Heart right ventricle (tissue), 16 donors: ENCODE data around the gene MAPKAP1. TPM values are rescaled to one million over a fixed set of nuclear protein-coding genes. Genes with fewer than 3 reads are reported as not detected.

Experiments used
- ATAC-seq, 8 donors: fragments of 200-7000 bp; cut with Tn5 transposase; one replicate each; pipeline ENCODE4 v1.9.1; 2020; ENCODE audit warnings: mild to moderate bottlenecking in 8 of 8, moderate library complexity in 8 of 8, moderate number of reproducible peaks in 1 of 8
- DNase-seq, 2 donors: peaks; one replicate each; pipeline ENCODE4 v3.0.0-alpha.2; 2020
- H3K27ac ChIP-seq, 10 donors: fragments of 200-600 bp; sonication (generic) in 2 of 10; one replicate each; pipeline versions ENCODE4 v1.5.0 to v1.8.0; 2020 to 2022; ENCODE audit warnings: mild to moderate bottlenecking in 3 of 10
- H3K27me3 ChIP-seq, 7 donors: fragments of 200-600 bp; one replicate each; pipeline ENCODE4 v1.8.0; 2021 to 2022; ENCODE audit warnings: mild to moderate bottlenecking in 2 of 7
- H3K36me3 ChIP-seq, 9 donors: fragments of 200-600 bp; sonication (generic) in 1 of 9; one replicate each; pipeline versions ENCODE4 v1.5.0 to v1.8.0; 2020 to 2022; ENCODE audit warnings: mild to moderate bottlenecking in 2 of 9
- H3K4me1 ChIP-seq, 9 donors: fragments of 200-600 bp; sonication (generic) in 1 of 9; one replicate each; pipeline versions ENCODE4 v1.5.0 to v1.8.0; 2020 to 2022; ENCODE audit warnings: mild to moderate bottlenecking in 4 of 9
- H3K4me3 ChIP-seq, 10 donors: fragments of 200-600 bp; sonication (generic) in 2 of 10; one replicate each; pipeline versions ENCODE4 v1.5.0 to v1.8.0; 2020 to 2022; ENCODE audit warnings: mild to moderate bottlenecking in 7 of 10, moderate library complexity in 2 of 10
- H3K9me3 ChIP-seq, 11 donors: fragments of 200-600 bp in 10 of 11; sonication (generic) in 2 of 11; one replicate each; pipeline versions ENCODE4 v1.5.0 to v1.8.0; 2013 to 2022; ENCODE audit warnings: mild to moderate bottlenecking in 2 of 11, control low read depth in 1 of 11, moderate library complexity in 1 of 11
- CTCF ChIP-seq, 9 donors: fragments of 200-600 bp; sonication (generic) in 2 of 9; IDR thresholded peaks; one replicate each; pipeline versions ENCODE4 v1.5.0 to v1.8.0; 2021 to 2022; ENCODE audit warnings: antibody characterized with exemption in 9 of 9, mild to moderate bottlenecking in 5 of 9, moderate library complexity in 1 of 9
- WGBS, 2 donors: extraction: QIAGEN DNeasy Blood & Tissue Kit; methylation state at CpG; one replicate each; pipeline ENCODE4 v1.1.7; 2013; ENCODE audit warnings: inconsistent platforms in 1 of 2; 5-methylcytosine and 5-hydroxymethylcytosine counted together
- intact Hi-C, 10 donors: fragments of 100-400 bp; cut with DNase I; formaldehyde crosslinking; loops; one replicate each; pipeline versions ENCODE4 v1.11.1 to v1.14.2; 2022
- polyA plus RNA-seq, 2 donors: library from polyadenylated mRNA; stranded (reverse); fragments of 200-250 nt; gene quantifications; one replicate each; pipeline ENCODE4 v1.2.3, GENCODE V29; 2013
- total RNA-seq, 10 donors: library from RNA; stranded (reverse); fragmentation: NEBNext Ultra II Directional in 3 of 10; extraction: Animal tissue kit (Norgen Biotek cat#: 25700) in 3 of 10; gene quantifications; one replicate each; pipeline versions ENCODE4 v1.2.1 to v1.2.4, GENCODE V29; 2021 to 2023
- donor health status: Arrhythmogenic right ventricular cardiomyopathy.
- donor health status: ischemic (EF 13 %, LVEDD 7.1; RV severe dilation, severe dysfunction).
- donor health status: healthy with polysubstance abuse.
- donor health status: DM: no; HTN: yes; CAD: no.
- donor health status: DM: no; HTN: no; CAD: no.
- donor health status: ischemic (EF 25% LVEDD 6.9; RV normal size, moderate dysfunction).
- donor health status: ischemic (EF 25% LVEDD 5.7; RV mildly dilated, moderate dysfunction).
- donor health status: healthy.
- donor health status: DM: yes; HTN: yes; CAD: no.
- donor health status: Ischemic cardiomyopathy.
- donor health status: ischemic (EF 35%, LVEDD 5.7; RV mildly dilated, moderate dysfunction).
- donor health status: nonischemic (EF 11% LVEDD 7.7; RV severe dilation, severe dysfunction).
- donor health status: DM: yes; HTN: yes; CAD: no.
- donor health status: PGD.
- donor health status: ischemic (EF 29% LVEDD 5.4; RV normal size, mild dysfunction).
- donor health status: nonischemic (EF 23%, LVEDD 6.1; RV moderate dilation, normal function).

Gene MAPKAP1
- total and polyA plus RNA-seq, 12 donors: 102 to 143 (median 116) TPM

- Histone ChIP-seq H3K4me1 (peaks cover 0 to 12% (median 0%) of the 10 kb centered on the region in 9 donors), H3K9me3 (no peaks in the 10 kb centered on the region), H3K27me3 (no peaks in the 10 kb centered on the region), H3K4me3 (no peak overlapping the region), H3K36me3 (peaks cover 0 to 31% (median 0%) of the 10 kb centered on the region in 9 donors), H3K27ac (no peak overlapping the region)
- DNase-seq (no peak), ATAC-seq (no peak)
- WGBS, 2 donors: 89 to 93% methylated on average over 6 of the region's 6 CpGs
- TF ChIP-seq CTCF (IDR thresholded peaks at IDR 0.05): no peak
- intact Hi-C loops: no loop called here
Observed at GRCh38 chr9:125660557-125660956, 46.5 kb downstream of the MAPKAP1 start.

- intact Hi-C loops: loop anchor here in 1 of 10 donors (10.0 kb wide), 1 partner anchor 605 kb away; no protein-coding TSS in a partner anchor
- Histone ChIP-seq H3K36me3 (peaks cover 0 to 31% (median 0%) of the 10 kb centered on the region in 9 donors), H3K4me1 (peaks cover 0 to 12% (median 0%) of the 10 kb centered on the region in 9 donors), H3K4me3 (no peak overlapping the region), H3K27ac (no peak overlapping the region), H3K27me3 (no peaks in the 10 kb centered on the region), H3K9me3 (no peaks in the 10 kb centered on the region)
- ATAC-seq: no peak
- 67 to 81% methylated on average over 4 of the region's 4 CpGs for WGBS, 2 donors
- no peak for DNase-seq
- TF ChIP-seq CTCF (IDR thresholded peaks at IDR 0.05): no peak
Observed at GRCh38 chr9:125659954-125660353, 47.1 kb downstream of the MAPKAP1 start.

GRCh38 chr9:125659201-125659840, 47.7 kb downstream of the MAPKAP1 start:
- Histone ChIP-seq H3K4me3 (no peak overlapping the region), H3K9me3 (no peaks in the 10 kb centered on the region), H3K4me1 (peaks cover 0 to 12% (median 0%) of the 10 kb centered on the region in 9 donors), H3K27ac (no peak overlapping the region), H3K27me3 (no peaks in the 10 kb centered on the region), H3K36me3 (peaks cover 0 to 30% (median 0%) of the 10 kb centered on the region in 9 donors)
- no peak for TF ChIP-seq CTCF (IDR thresholded peaks at IDR 0.05)
- no peak for ATAC-seq
- DNase-seq: no peak
- 75 to 78% methylated on average over 2 of the region's 2 CpGs for WGBS, 2 donors
- intact Hi-C loops: loop anchor here in 1 of 10 donors (10.0 kb wide), 1 partner anchor 605 kb away; no protein-coding TSS in a partner anchor

GRCh38 chr9:125656560-125656959, 50.4 kb downstream of the MAPKAP1 start:
- Histone ChIP-seq H3K4me1 (peaks cover 0 to 21% (median 0%) of the 10 kb centered on the region in 9 donors), H3K9me3 (no peaks in the 10 kb centered on the region), H3K36me3 (peaks cover 0 to 30% (median 0%) of the 10 kb centered on the region in 9 donors), H3K27me3 (no peaks in the 10 kb centered on the region), H3K27ac (no peak overlapping the region), H3K4me3 (no peak overlapping the region)
- DNase-seq: no peak
- intact Hi-C loops: loop anchor here in 1 of 10 donors (10.0 kb wide), 1 partner anchor 608 kb away; no protein-coding TSS in a partner anchor
- no peak for TF ChIP-seq CTCF (IDR thresholded peaks at IDR 0.05)
- 94 to 96% methylated on average over 3 of the region's 3 CpGs for WGBS, 2 donors
- no peak for ATAC-seq
